ENCODE results near the gene PPM1M. TPM values are rescaled to one million over a fixed set of nuclear protein-coding genes. Genes with fewer than 3 reads are reported as not detected.

PPM1M gene
- total RNA-seq, 1 experiment from 2014 or later, result 7.1 TPM

DNA sequence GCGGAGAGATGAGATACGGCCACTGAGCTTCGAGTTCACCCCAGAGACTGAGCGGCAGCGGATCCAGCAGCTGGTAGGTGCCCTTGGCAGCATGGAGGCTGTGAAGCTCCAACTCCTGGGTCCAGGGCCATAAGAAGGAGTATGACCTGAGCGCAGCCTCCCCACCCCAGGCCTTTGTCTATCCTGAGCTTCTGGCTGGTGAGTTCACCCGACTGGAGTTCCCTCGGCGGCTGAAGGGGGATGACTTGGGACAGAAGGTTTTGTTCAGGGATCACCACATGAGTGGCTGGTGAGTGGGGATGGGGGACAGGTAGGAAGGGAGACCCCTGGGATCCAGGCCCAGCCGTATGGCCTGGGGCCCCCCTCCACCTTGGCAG, 2.6 kb downstream of the PPM1M start:
- no TSS peak for BruUV-seq (replicated peaks)
- Mint-ChIP-seq H3K4me3 (ENCODE audit: low read depth, unreplicated experiment) (peak overlapping the region; percentile 9), H3K36me3 (ENCODE audit: insufficient read depth, unreplicated experiment) (peaks cover 49% of the 10 kb centered on the region), H3K27ac (ENCODE audit: unreplicated experiment) (peak overlapping the region; percentile 24), H3K4me1 (ENCODE audit: low read depth, unreplicated experiment) (no peaks in the 10 kb centered on the region), H3K27me3 (ENCODE audit: unreplicated experiment) (no peaks in the 10 kb centered on the region), H3K9me3 (ENCODE audit: low read depth, unreplicated experiment) (no peaks in the 10 kb centered on the region)
- CTCF ChIA-PET, result interaction anchor here (1.1 kb wide), 1 partner anchor 11 kb away, joined by 3 read pairs; no protein-coding TSS in a partner anchor
- intact Hi-C loops (cut with micrococcal nuclease; ENCODE audit: unreplicated experiment), result no loop called here
- TF ChIP-seq, protein P1, sequence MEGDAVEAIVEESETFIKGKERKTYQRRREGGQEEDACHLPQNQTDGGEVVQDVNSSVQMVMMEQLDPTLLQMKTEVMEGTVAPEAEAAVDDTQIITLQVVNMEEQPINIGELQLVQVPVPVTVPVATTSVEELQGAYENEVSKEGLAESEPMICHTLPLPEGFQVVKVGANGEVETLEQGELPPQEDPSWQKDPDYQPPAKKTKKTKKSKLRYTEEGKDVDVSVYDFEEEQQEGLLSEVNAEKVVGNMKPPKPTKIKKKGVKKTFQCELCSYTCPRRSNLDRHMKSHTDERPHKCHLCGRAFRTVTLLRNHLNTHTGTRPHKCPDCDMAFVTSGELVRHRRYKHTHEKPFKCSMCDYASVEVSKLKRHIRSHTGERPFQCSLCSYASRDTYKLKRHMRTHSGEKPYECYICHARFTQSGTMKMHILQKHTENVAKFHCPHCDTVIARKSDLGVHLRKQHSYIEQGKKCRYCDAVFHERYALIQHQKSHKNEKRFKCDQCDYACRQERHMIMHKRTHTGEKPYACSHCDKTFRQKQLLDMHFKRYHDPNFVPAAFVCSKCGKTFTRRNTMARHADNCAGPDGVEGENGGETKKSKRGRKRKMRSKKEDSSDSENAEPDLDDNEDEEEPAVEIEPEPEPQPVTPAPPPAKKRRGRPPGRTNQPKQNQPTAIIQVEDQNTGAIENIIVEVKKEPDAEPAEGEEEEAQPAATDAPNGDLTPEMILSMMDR (IDR thresholded peaks at IDR 0.05; ENCODE audit: unreplicated experiment), result no peak
- no peak for DNase-seq

GRCh38 chr3:52248816-52249547, 3.4 kb downstream of the PPM1M start:
- Mint-ChIP-seq H3K36me3 (ENCODE audit: insufficient read depth, unreplicated experiment) (peaks cover 58% of the 10 kb centered on the region), H3K4me3 (ENCODE audit: low read depth, unreplicated experiment) (no peak overlapping the region), H3K27ac (ENCODE audit: unreplicated experiment) (peak overlapping the region; percentile 24), H3K27me3 (ENCODE audit: unreplicated experiment) (no peaks in the 10 kb centered on the region), H3K9me3 (ENCODE audit: low read depth, unreplicated experiment) (no peaks in the 10 kb centered on the region), H3K4me1 (ENCODE audit: low read depth, unreplicated experiment) (no peaks in the 10 kb centered on the region)
- TF ChIP-seq, protein P1 (IDR thresholded peaks at IDR 0.05; ENCODE audit: unreplicated experiment), result no peak
- no peak for DNase-seq
- CTCF ChIA-PET, result interaction anchor here (0.5 kb wide), 1 partner anchor 79 kb away, joined by 3 read pairs; no protein-coding TSS in a partner anchor
- no TSS peak for BruUV-seq (replicated peaks)
- intact Hi-C loops (cut with micrococcal nuclease; ENCODE audit: unreplicated experiment), result no loop called here

DNA sequence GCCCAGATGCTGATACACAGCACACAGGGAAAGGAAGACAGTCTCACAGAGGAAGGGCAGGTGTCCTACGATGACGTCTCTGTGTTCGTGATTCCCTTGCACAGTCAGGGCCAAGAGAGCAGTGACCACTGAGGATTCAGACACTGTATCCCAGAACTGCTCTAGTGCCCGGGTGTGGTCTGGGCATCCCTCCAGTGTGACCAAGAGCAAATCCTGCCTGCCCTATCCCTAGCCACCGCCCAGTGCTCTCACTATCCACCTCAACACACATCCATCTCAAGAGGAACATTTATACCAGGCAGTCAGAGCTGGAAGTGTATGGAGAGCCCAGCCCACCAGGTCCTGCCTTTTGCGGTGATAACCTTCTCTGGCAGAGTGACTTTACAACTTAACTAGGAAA, 4.1 kb downstream of the PPM1M start:
- CTCF ChIA-PET, result interaction anchor here (0.5 kb wide), 1 partner anchor 80 kb away, joined by 3 read pairs; no protein-coding TSS in a partner anchor
- Mint-ChIP-seq H3K9me3 (ENCODE audit: low read depth, unreplicated experiment) (no peaks in the 10 kb centered on the region), H3K4me3 (ENCODE audit: low read depth, unreplicated experiment) (no peak overlapping the region), H3K27me3 (ENCODE audit: unreplicated experiment) (no peaks in the 10 kb centered on the region), H3K4me1 (ENCODE audit: low read depth, unreplicated experiment) (no peaks in the 10 kb centered on the region), H3K27ac (ENCODE audit: unreplicated experiment) (no peak overlapping the region), H3K36me3 (ENCODE audit: insufficient read depth, unreplicated experiment) (peaks cover 61% of the 10 kb centered on the region)
- no peak for DNase-seq
- intact Hi-C loops (cut with micrococcal nuclease; ENCODE audit: unreplicated experiment), result no loop called here
- TF ChIP-seq, protein P1 (IDR thresholded peaks at IDR 0.05; ENCODE audit: unreplicated experiment), result no peak
- BruUV-seq (replicated peaks), result no TSS peak

GRCh38 chr3:52250122-52250521, 4.6 kb downstream of the PPM1M start:
- Mint-ChIP-seq H3K4me1 (ENCODE audit: low read depth, unreplicated experiment) (no peaks in the 10 kb centered on the region), H3K9me3 (ENCODE audit: low read depth, unreplicated experiment) (no peaks in the 10 kb centered on the region), H3K36me3 (ENCODE audit: insufficient read depth, unreplicated experiment) (peaks cover 58% of the 10 kb centered on the region), H3K27me3 (ENCODE audit: unreplicated experiment) (no peaks in the 10 kb centered on the region), H3K4me3 (ENCODE audit: low read depth, unreplicated experiment) (no peak overlapping the region), H3K27ac (ENCODE audit: unreplicated experiment) (no peak overlapping the region)
- no peak for DNase-seq
- TF ChIP-seq, protein P1 (IDR thresholded peaks at IDR 0.05; ENCODE audit: unreplicated experiment), result no peak
- intact Hi-C loops (cut with micrococcal nuclease; ENCODE audit: unreplicated experiment), result no loop called here
- CTCF ChIA-PET, result no interaction called here
- no TSS peak for BruUV-seq (replicated peaks)
